Measurements from ENCODE around the gene TGIF1.

The TGIF1 gene

GRCh38 chr18:3434685-3435084, 15.3 kb upstream of the TGIF1 start:
- DNase-seq = no peak

- DNase-seq = no peak
Observed at GRCh38 chr18:3440341-3440740, 9.6 kb upstream of the TGIF1 start.

- peak; percentile 42 for DNase-seq
Observed at GRCh38 chr18:3441290-3441689, 8.7 kb upstream of the TGIF1 start.

GRCh38 chr18:3442919-3443318, 7.1 kb upstream of the TGIF1 start:
- no peak for DNase-seq

- no peak for DNase-seq
Observed at GRCh38 chr18:3444296-3444695, 5.7 kb upstream of the TGIF1 start.

GRCh38 chr18:3444954-3445353, 5.0 kb upstream of the TGIF1 start:
- no peak for DNase-seq

GRCh38 chr18:3447068-3447894, 2.7 kb upstream of the TGIF1 start:
- DNase-seq = peak; percentile 59

GRCh38 chr18:3447895-3448837, 1.8 kb upstream of the TGIF1 start:
- DNase-seq = peak; percentile 98

- DNase-seq = no peak
Observed at GRCh38 chr18:3448838-3449511, 997 bp upstream of the TGIF1 start.

GRCh38 chr18:3449512-3450011, 410 bp upstream of the TGIF1 start:
- DNase-seq = peak; percentile 95

- DNase-seq = no peak
Observed at GRCh38 chr18:3450799-3451182, 819 bp downstream of the TGIF1 start.

- DNase-seq = peak; percentile 93
Observed at GRCh38 chr18:3451183-3451988, 1.4 kb downstream of the TGIF1 start.

GRCh38 chr18:3451989-3452749, 2.2 kb downstream of the TGIF1 start:
- peak; percentile 64 for DNase-seq

GRCh38 chr18:3452750-3453539, 3.0 kb downstream of the TGIF1 start:
- no peak for DNase-seq

GRCh38 chr18:3453540-3454364, 3.8 kb downstream of the TGIF1 start:
- DNase-seq = peak; percentile 99

- DNase-seq = peak; percentile 72
Observed at GRCh38 chr18:3454365-3455089, 4.6 kb downstream of the TGIF1 start.

- DNase-seq = no peak
Observed at GRCh38 chr18:3455090-3455635, 5.2 kb downstream of the TGIF1 start.

Data from fibroblast of skin of back (primary cell).